ENCODE results near the gene S1PR3.
A peak's percentile ranks its signal among the peaks of the same experiment; 100 is the strongest.

S1PR3 gene

GRCh38 chr9:88976890-88977257, 14.4 kb upstream of the S1PR3 start:
- H3K36me3 ChIP-seq (ENCODE audit: insufficient read depth, low read length) = no peaks in the 10 kb centered on the region
- no peak overlapping the region for H3K9ac ChIP-seq (ENCODE audit: low read depth, low read length)
- H3K9me3 ChIP-seq (ENCODE audit: control insufficient read depth, insufficient read depth, low read length) = no peaks in the 10 kb centered on the region
- no peaks in the 10 kb centered on the region for H3K4me1 ChIP-seq (ENCODE audit: insufficient read depth, low read length)

GRCh38 chr9:88978034-88978433, 13.2 kb upstream of the S1PR3 start:
- Histone ChIP-seq H3K9me3 (ENCODE audit: control insufficient read depth, insufficient read depth, low read length) (no peaks in the 10 kb centered on the region), H3K4me1 (ENCODE audit: insufficient read depth, low read length) (no peaks in the 10 kb centered on the region), H3K36me3 (ENCODE audit: insufficient read depth, low read length) (no peaks in the 10 kb centered on the region), H3K9ac (ENCODE audit: low read depth, low read length) (no peak overlapping the region)

GRCh38 chr9:88979021-88979420, 12.2 kb upstream of the S1PR3 start:
- no peaks in the 10 kb centered on the region for H3K36me3 ChIP-seq (ENCODE audit: insufficient read depth, low read length)
- H3K4me1 ChIP-seq (ENCODE audit: insufficient read depth, low read length) = no peaks in the 10 kb centered on the region
- H3K9ac ChIP-seq (ENCODE audit: low read depth, low read length) = no peak overlapping the region
- H3K9me3 ChIP-seq (ENCODE audit: control insufficient read depth, insufficient read depth, low read length) = no peaks in the 10 kb centered on the region

GRCh38 chr9:88979791-88980190, 11.5 kb upstream of the S1PR3 start:
- no peaks in the 10 kb centered on the region for H3K4me1 ChIP-seq (ENCODE audit: insufficient read depth, low read length)
- no peaks in the 10 kb centered on the region for H3K9me3 ChIP-seq (ENCODE audit: control insufficient read depth, insufficient read depth, low read length)
- H3K36me3 ChIP-seq (ENCODE audit: insufficient read depth, low read length) = no peaks in the 10 kb centered on the region
- H3K9ac ChIP-seq (ENCODE audit: low read depth, low read length) = no peak overlapping the region

- Histone ChIP-seq H3K36me3 (ENCODE audit: insufficient read depth, low read length) (no peaks in the 10 kb centered on the region), H3K9me3 (ENCODE audit: control insufficient read depth, insufficient read depth, low read length) (no peaks in the 10 kb centered on the region), H3K4me1 (ENCODE audit: insufficient read depth, low read length) (no peaks in the 10 kb centered on the region), H3K9ac (ENCODE audit: low read depth, low read length) (no peak overlapping the region)
Observed at GRCh38 chr9:88980740-88981203, 10.5 kb upstream of the S1PR3 start.

GRCh38 chr9:88983865-88984542, 7.3 kb upstream of the S1PR3 start:
- Histone ChIP-seq H3K9ac (ENCODE audit: low read depth, low read length) (no peak overlapping the region), H3K4me1 (ENCODE audit: insufficient read depth, low read length) (peaks cover 5% of the 10 kb centered on the region; the same call in 1 of the 2 replicates), H3K9me3 (ENCODE audit: control insufficient read depth, insufficient read depth, low read length) (no peaks in the 10 kb centered on the region), H3K36me3 (ENCODE audit: insufficient read depth, low read length) (no peaks in the 10 kb centered on the region)

- no peaks in the 10 kb centered on the region for H3K36me3 ChIP-seq (ENCODE audit: insufficient read depth, low read length)
- H3K4me1 ChIP-seq (ENCODE audit: insufficient read depth, low read length) = peaks cover 10% of the 10 kb centered on the region
- H3K9ac ChIP-seq (ENCODE audit: low read depth, low read length) = no peak overlapping the region
- H3K9me3 ChIP-seq (ENCODE audit: control insufficient read depth, insufficient read depth, low read length) = no peaks in the 10 kb centered on the region
Observed at GRCh38 chr9:88984543-88984883, 6.8 kb upstream of the S1PR3 start.

- Histone ChIP-seq H3K36me3 (ENCODE audit: insufficient read depth, low read length) (no peaks in the 10 kb centered on the region), H3K9me3 (ENCODE audit: control insufficient read depth, insufficient read depth, low read length) (no peaks in the 10 kb centered on the region), H3K9ac (ENCODE audit: low read depth, low read length) (no peak overlapping the region), H3K4me1 (ENCODE audit: insufficient read depth, low read length) (peaks cover 15% of the 10 kb centered on the region)
Observed at GRCh38 chr9:88985616-88986015, 5.7 kb upstream of the S1PR3 start.

GRCh38 chr9:88986776-88987175, 4.5 kb upstream of the S1PR3 start:
- H3K9ac ChIP-seq (ENCODE audit: low read depth, low read length) = no peak overlapping the region
- H3K9me3 ChIP-seq (ENCODE audit: control insufficient read depth, insufficient read depth, low read length) = no peaks in the 10 kb centered on the region
- peaks cover 15% of the 10 kb centered on the region for H3K4me1 ChIP-seq (ENCODE audit: insufficient read depth, low read length)
- no peaks in the 10 kb centered on the region for H3K36me3 ChIP-seq (ENCODE audit: insufficient read depth, low read length)

GRCh38 chr9:88987661-88988060, 3.6 kb upstream of the S1PR3 start:
- peaks cover 15% of the 10 kb centered on the region for H3K4me1 ChIP-seq (ENCODE audit: insufficient read depth, low read length)
- no peaks in the 10 kb centered on the region for H3K36me3 ChIP-seq (ENCODE audit: insufficient read depth, low read length)
- no peak overlapping the region for H3K9ac ChIP-seq (ENCODE audit: low read depth, low read length)
- H3K9me3 ChIP-seq (ENCODE audit: control insufficient read depth, insufficient read depth, low read length) = no peaks in the 10 kb centered on the region

- Histone ChIP-seq H3K4me1 (ENCODE audit: insufficient read depth, low read length) (peaks cover 15% of the 10 kb centered on the region), H3K9ac (ENCODE audit: low read depth, low read length) (no peak overlapping the region), H3K36me3 (ENCODE audit: insufficient read depth, low read length) (no peaks in the 10 kb centered on the region), H3K9me3 (ENCODE audit: control insufficient read depth, insufficient read depth, low read length) (no peaks in the 10 kb centered on the region)
Observed at GRCh38 chr9:88988796-88989641, 2.2 kb upstream of the S1PR3 start.

- no peaks in the 10 kb centered on the region for H3K36me3 ChIP-seq (ENCODE audit: insufficient read depth, low read length)
- H3K9me3 ChIP-seq (ENCODE audit: control insufficient read depth, insufficient read depth, low read length) = no peaks in the 10 kb centered on the region
- peaks cover 15% of the 10 kb centered on the region for H3K4me1 ChIP-seq (ENCODE audit: insufficient read depth, low read length)
- H3K9ac ChIP-seq (ENCODE audit: low read depth, low read length) = peak overlapping the region; percentile 87; the same call in 1 of the 2 replicates
Observed at GRCh38 chr9:88990041-88990728, 1.1 kb upstream of the S1PR3 start.

GRCh38 chr9:88990729-88991065, 571 bp upstream of the S1PR3 start:
- H3K4me1 ChIP-seq (ENCODE audit: insufficient read depth, low read length) = peaks cover 15% of the 10 kb centered on the region
- H3K9ac ChIP-seq (ENCODE audit: low read depth, low read length) = peak overlapping the region; percentile 87

GRCh38 chr9:88992556-88992955, 1.3 kb downstream of the S1PR3 start:
- no peaks in the 10 kb centered on the region for H3K36me3 ChIP-seq (ENCODE audit: insufficient read depth, low read length)
- peaks cover 15% of the 10 kb centered on the region for H3K4me1 ChIP-seq (ENCODE audit: insufficient read depth, low read length)

More at GRCh38 chr9:88990729-88991065, 571 bp upstream of the S1PR3 start:
- H3K9me3 ChIP-seq (ENCODE audit: control insufficient read depth, insufficient read depth, low read length) = no peaks in the 10 kb centered on the region
- no peaks in the 10 kb centered on the region for H3K36me3 ChIP-seq (ENCODE audit: insufficient read depth, low read length)

More at GRCh38 chr9:88992556-88992955, 1.3 kb downstream of the S1PR3 start:
- Histone ChIP-seq H3K9me3 (ENCODE audit: control insufficient read depth, insufficient read depth, low read length) (no peaks in the 10 kb centered on the region), H3K9ac (ENCODE audit: low read depth, low read length) (peak overlapping the region; percentile 91; the same call in 1 of the 2 replicates)
